Measurements from ENCODE around the gene DBF4. TPM values are rescaled to one million over a fixed set of nuclear protein-coding genes. Genes with fewer than 3 reads are reported as not detected.

Gene DBF4
- total RNA-seq, 1 experiment from 2014 or later = 55.4 TPM

GRCh38 chr7:87933953-87934698, 57.8 kb downstream of the DBF4 start, which contains the start of gene ADAM22 (continued):
- TF ChIP-seq, protein P1, sequence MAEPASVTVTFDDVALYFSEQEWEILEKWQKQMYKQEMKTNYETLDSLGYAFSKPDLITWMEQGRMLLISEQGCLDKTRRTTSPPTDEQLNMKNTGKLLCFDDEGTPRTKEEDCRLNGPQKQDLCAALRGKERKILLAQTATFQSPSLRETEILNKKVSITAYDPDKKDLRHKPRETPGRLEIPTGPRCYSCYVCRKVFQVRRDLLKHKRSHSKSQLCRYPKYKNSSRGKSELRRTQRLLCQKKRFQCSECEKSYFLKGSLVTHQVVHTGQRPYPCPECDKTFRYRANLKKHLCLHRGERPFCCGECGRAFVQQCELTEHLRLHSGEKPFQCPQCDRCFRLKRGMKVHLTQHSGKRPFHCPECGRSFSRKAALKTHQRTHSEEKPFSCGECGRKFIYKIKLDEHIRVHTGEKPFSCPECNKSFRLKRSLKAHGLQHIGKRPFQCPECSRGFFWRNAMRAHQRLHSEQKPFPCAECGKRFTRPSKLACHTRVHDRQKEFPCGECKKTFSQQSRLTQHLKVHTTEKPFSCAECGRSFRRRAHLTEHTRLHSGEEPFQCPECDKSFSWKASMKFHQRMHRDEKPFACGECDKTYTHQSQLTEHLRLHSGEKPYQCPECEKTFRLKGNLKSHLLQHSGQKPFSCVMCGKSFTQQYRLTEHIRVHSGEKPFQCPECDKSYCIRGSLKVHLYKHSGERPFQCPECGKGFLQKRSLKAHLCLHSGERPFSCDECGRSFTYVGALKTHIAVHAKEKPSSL (CRISPR knock-in tag; conservative IDR thresholded peaks at IDR 0.05) = no peak
- TF ChIP-seq ETV6 (CRISPR knock-in tag; IDR thresholded peaks at IDR 0.05) (peak; percentile 27; the same call in 1 of the 2 replicates), ZNF138 (CRISPR knock-in tag; conservative IDR thresholded peaks at IDR 0.05) (peak; percentile 22; the same call in 1 of the 2 replicates), HMGA2 (CRISPR knock-in tag; IDR thresholded peaks at IDR 0.05) (no peak), EMX1 (CRISPR knock-in tag; IDR thresholded peaks at IDR 0.05) (no peak), E2F5 (CRISPR knock-in tag; IDR thresholded peaks at IDR 0.05) (peak; percentile 64; the same call in 1 of the 2 replicates), JAZF1 (CRISPR knock-in tag; IDR thresholded peaks at IDR 0.05) (no peak), NR1H2 (CRISPR knock-in tag; IDR thresholded peaks at IDR 0.05) (no peak), SP1 (CRISPR knock-in tag; conservative IDR thresholded peaks at IDR 0.05) (0 out of 2 replicates have a peak, but pooled peaks have one; percentile 50), CREB1 (CRISPR knock-in tag; IDR thresholded peaks at IDR 0.05) (no peak), OVOL2 (CRISPR knock-in tag; IDR thresholded peaks at IDR 0.05; ENCODE audit: borderline replicate concordance) (no peak), SMAD3 (CRISPR knock-in tag; IDR thresholded peaks at IDR 0.05; ENCODE audit: borderline replicate concordance) (no peak), ZNF232 (CRISPR knock-in tag; IDR thresholded peaks at IDR 0.05) (peak; percentile 89), ZNF396 (CRISPR knock-in tag; IDR thresholded peaks at IDR 0.05; ENCODE audit: borderline replicate concordance) (no peak), ZNF532 (CRISPR knock-in tag; IDR thresholded peaks at IDR 0.05; ENCODE audit: borderline replicate concordance) (no peak), ZSCAN18 (CRISPR knock-in tag; IDR thresholded peaks at IDR 0.05) (no peak), HMGXB4 (CRISPR knock-in tag; IDR thresholded peaks at IDR 0.05) (peak; percentile 91), ERG (CRISPR knock-in tag; IDR thresholded peaks at IDR 0.05) (no peak), NFATC4 (CRISPR knock-in tag; IDR thresholded peaks at IDR 0.05) (no peak), NR3C1 (CRISPR knock-in tag; conservative IDR thresholded peaks at IDR 0.05; ENCODE audit: low read depth) (no peak)
- TF ChIP-seq, protein P2, sequence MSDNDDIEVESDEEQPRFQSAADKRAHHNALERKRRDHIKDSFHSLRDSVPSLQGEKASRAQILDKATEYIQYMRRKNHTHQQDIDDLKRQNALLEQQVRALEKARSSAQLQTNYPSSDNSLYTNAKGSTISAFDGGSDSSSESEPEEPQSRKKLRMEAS (CRISPR knock-in tag; IDR thresholded peaks at IDR 0.05) = peak; percentile 70; the same call in 1 of the 2 replicates
- TF ChIP-seq, protein P3, sequence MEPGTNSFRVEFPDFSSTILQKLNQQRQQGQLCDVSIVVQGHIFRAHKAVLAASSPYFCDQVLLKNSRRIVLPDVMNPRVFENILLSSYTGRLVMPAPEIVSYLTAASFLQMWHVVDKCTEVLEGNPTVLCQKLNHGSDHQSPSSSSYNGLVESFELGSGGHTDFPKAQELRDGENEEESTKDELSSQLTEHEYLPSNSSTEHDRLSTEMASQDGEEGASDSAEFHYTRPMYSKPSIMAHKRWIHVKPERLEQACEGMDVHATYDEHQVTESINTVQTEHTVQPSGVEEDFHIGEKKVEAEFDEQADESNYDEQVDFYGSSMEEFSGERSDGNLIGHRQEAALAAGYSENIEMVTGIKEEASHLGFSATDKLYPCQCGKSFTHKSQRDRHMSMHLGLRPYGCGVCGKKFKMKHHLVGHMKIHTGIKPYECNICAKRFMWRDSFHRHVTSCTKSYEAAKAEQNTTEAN (CRISPR knock-in tag; IDR thresholded peaks at IDR 0.05) = peak; percentile 91
- TF ChIP-seq, protein P4, sequence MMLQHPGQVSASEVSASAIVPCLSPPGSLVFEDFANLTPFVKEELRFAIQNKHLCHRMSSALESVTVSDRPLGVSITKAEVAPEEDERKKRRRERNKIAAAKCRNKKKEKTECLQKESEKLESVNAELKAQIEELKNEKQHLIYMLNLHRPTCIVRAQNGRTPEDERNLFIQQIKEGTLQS (CRISPR knock-in tag; conservative IDR thresholded peaks at IDR 0.05) = no peak
